Panc1 (cell line): ENCODE results near the gene ZBTB7C.

Source experiments
- POLR2AphosphoS5 ChIP-seq: IDR thresholded peaks from 2 replicates; pipeline ENCODE4 v1.6.1; 2012; ENCODE audit warnings: mild to moderate bottlenecking, low read depth, low read length, moderate library complexity
- SIN3A ChIP-seq: IDR thresholded peaks from 2 replicates; pipeline ENCODE4 v1.6.1; 2012; ENCODE audit warnings: low read depth, mild to moderate bottlenecking, low read length, moderate library complexity, borderline replicate concordance; ENCODE audit not compliant: insufficient read depth
- TCF7L2 ChIP-seq: IDR thresholded peaks from 2 replicates; pipeline ENCODE4 v1.6.1; 2011; ENCODE audit warnings: mild to moderate bottlenecking, low read depth, low read length, inconsistent platforms
- TF ChIP-seq, protein P1 (sequence below), 2 experiments: IDR thresholded peaks; 2 replicates each; pipeline ENCODE4 v1.6.1; 2011 to 2012; ENCODE audit warnings: low read depth in 2 of 2, control low read depth in 1 of 2, low read length in 1 of 2, mild to moderate bottlenecking in 1 of 2, moderate library complexity in 1 of 2; ENCODE audit not compliant: insufficient read depth in 1 of 2
- TF ChIP-seq, protein P2 (sequence below): fragments of 450-650 bp; IDR thresholded peaks from 2 replicates; pipeline ENCODE4 v1.5.1; 2017; ENCODE audit warnings: mild to moderate bottlenecking

- no peak for TF ChIP-seq TCF7L2
- TF ChIP-seq, protein P1, sequence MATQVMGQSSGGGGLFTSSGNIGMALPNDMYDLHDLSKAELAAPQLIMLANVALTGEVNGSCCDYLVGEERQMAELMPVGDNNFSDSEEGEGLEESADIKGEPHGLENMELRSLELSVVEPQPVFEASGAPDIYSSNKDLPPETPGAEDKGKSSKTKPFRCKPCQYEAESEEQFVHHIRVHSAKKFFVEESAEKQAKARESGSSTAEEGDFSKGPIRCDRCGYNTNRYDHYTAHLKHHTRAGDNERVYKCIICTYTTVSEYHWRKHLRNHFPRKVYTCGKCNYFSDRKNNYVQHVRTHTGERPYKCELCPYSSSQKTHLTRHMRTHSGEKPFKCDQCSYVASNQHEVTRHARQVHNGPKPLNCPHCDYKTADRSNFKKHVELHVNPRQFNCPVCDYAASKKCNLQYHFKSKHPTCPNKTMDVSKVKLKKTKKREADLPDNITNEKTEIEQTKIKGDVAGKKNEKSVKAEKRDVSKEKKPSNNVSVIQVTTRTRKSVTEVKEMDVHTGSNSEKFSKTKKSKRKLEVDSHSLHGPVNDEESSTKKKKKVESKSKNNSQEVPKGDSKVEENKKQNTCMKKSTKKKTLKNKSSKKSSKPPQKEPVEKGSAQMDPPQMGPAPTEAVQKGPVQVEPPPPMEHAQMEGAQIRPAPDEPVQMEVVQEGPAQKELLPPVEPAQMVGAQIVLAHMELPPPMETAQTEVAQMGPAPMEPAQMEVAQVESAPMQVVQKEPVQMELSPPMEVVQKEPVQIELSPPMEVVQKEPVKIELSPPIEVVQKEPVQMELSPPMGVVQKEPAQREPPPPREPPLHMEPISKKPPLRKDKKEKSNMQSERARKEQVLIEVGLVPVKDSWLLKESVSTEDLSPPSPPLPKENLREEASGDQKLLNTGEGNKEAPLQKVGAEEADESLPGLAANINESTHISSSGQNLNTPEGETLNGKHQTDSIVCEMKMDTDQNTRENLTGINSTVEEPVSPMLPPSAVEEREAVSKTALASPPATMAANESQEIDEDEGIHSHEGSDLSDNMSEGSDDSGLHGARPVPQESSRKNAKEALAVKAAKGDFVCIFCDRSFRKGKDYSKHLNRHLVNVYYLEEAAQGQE (IDR thresholded peaks at IDR 0.05; ENCODE audit: insufficient read depth in 1 of 2, low read depth in 2 of 2, low read length in 1 of 2), result no peak
- TF ChIP-seq, protein P2, sequence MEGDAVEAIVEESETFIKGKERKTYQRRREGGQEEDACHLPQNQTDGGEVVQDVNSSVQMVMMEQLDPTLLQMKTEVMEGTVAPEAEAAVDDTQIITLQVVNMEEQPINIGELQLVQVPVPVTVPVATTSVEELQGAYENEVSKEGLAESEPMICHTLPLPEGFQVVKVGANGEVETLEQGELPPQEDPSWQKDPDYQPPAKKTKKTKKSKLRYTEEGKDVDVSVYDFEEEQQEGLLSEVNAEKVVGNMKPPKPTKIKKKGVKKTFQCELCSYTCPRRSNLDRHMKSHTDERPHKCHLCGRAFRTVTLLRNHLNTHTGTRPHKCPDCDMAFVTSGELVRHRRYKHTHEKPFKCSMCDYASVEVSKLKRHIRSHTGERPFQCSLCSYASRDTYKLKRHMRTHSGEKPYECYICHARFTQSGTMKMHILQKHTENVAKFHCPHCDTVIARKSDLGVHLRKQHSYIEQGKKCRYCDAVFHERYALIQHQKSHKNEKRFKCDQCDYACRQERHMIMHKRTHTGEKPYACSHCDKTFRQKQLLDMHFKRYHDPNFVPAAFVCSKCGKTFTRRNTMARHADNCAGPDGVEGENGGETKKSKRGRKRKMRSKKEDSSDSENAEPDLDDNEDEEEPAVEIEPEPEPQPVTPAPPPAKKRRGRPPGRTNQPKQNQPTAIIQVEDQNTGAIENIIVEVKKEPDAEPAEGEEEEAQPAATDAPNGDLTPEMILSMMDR, result no peak
- TF ChIP-seq POLR2AphosphoS5, result no peak
- no peak for TF ChIP-seq SIN3A
These were observed 336.6 kb downstream of the ZBTB7C start for GRCh38 chr18:48072428-48073204.
